ENCODE measurements around the gene GRID1. TPM values are rescaled to one million over a fixed set of nuclear protein-coding genes. Genes with fewer than 3 reads are reported as not detected.

The GRID1 gene
- polyA plus RNA-seq, 1 donor (not counting 4 experiments of a cell fraction or from before 2014, with no cell fraction given) = 0.01 TPM

GRCh38 chr10:86284355-86285105 lies 82.1 kb downstream of the GRID1 start:
- Histone ChIP-seq H3K79me2 (ENCODE audit: control insufficient read depth, insufficient read depth, low read length) (no peaks in the 10 kb centered on the region), H3K27ac (ENCODE audit: control insufficient read depth, insufficient read depth, low read length) (no peak overlapping the region), H3K36me3 (ENCODE audit: control insufficient read depth in 2 of 2, extremely low read depth in 1 of 2, insufficient read depth in 2 of 2, low read length in 2 of 2) (no peaks in the 10 kb centered on the region), H3K4me1 (ENCODE audit: control insufficient read depth, extremely low read depth, insufficient read depth, low read length) (no peaks in the 10 kb centered on the region), H3K4me3 (ENCODE audit: control insufficient read depth in 2 of 3, extremely low read depth in 1 of 3, insufficient read depth in 2 of 3, low read depth in 1 of 3, low read length in 3 of 3) (no peak overlapping the region), H3K9ac (ENCODE audit: control insufficient read depth, extremely low read depth, insufficient read depth, low read length) (no peak overlapping the region), H4K20me1 (ENCODE audit: control insufficient read depth, extremely low read depth, insufficient read depth, low read length) (no peaks in the 10 kb centered on the region), H3K4me2 (ENCODE audit: control insufficient read depth, extremely low read depth, insufficient read depth, low read depth, low read length) (no peak overlapping the region), H3K9me3 (ENCODE audit: control insufficient read depth, low read depth, low read length) (no peaks in the 10 kb centered on the region), H3K27me3 (ENCODE audit: control insufficient read depth, extremely low read depth, insufficient read depth, low read length) (no peaks in the 10 kb centered on the region), H2AFZ (ENCODE audit: control insufficient read depth, low read length) (no peak overlapping the region), H3K9me1 (ENCODE audit: control insufficient read depth, extremely low read depth, insufficient read depth, low read length) (no peaks in the 10 kb centered on the region)
- dilution Hi-C loops (cut with MboI; ENCODE audit: extremely low pct_ligation_motif_present, low sequenced_read_pairs) = no loop called here
- no peak for TF ChIP-seq CTCF (optimal IDR thresholded peaks at IDR 0.05 in 1 of 3, IDR thresholded peaks at IDR 0.05 in 1 of 3, conservative IDR thresholded peaks at IDR 0.05 in 1 of 3; ENCODE audit: extremely low read depth in 1 of 3, insufficient read depth in 2 of 3, low read length in 3 of 3)
- no peak for TF ChIP-seq EZH2 (IDR thresholded peaks at IDR 0.05; ENCODE audit: low read length)
- no peak for DNase-seq (ENCODE audit: low read depth, low spot score)
- FAIRE-seq = no peak

GRCh38 chr10:86283466-86284287 lies 82.9 kb downstream of the GRID1 start:
- H3K4me1 ChIP-seq (ENCODE audit: control insufficient read depth, extremely low read depth, insufficient read depth, low read length) = no peaks in the 10 kb centered on the region
- no peaks in the 10 kb centered on the region for H3K9me3 ChIP-seq (ENCODE audit: control insufficient read depth, low read depth, low read length)
- H3K36me3 ChIP-seq (ENCODE audit: control insufficient read depth in 2 of 2, extremely low read depth in 1 of 2, insufficient read depth in 2 of 2, low read length in 2 of 2) = no peaks in the 10 kb centered on the region
- FAIRE-seq (no peak), DNase-seq (ENCODE audit: low read depth, low spot score) (no peak)
- no peak overlapping the region for H3K9ac ChIP-seq (ENCODE audit: control insufficient read depth, extremely low read depth, insufficient read depth, low read length)
- H3K27me3 ChIP-seq (ENCODE audit: control insufficient read depth, extremely low read depth, insufficient read depth, low read length) = no peaks in the 10 kb centered on the region
- no peak overlapping the region for H3K4me2 ChIP-seq (ENCODE audit: control insufficient read depth, extremely low read depth, insufficient read depth, low read depth, low read length)
- TF ChIP-seq EZH2 (IDR thresholded peaks at IDR 0.05; ENCODE audit: low read length) = no peak
- no peaks in the 10 kb centered on the region for H3K9me1 ChIP-seq (ENCODE audit: control insufficient read depth, extremely low read depth, insufficient read depth, low read length)
- no peak overlapping the region for H3K27ac ChIP-seq (ENCODE audit: control insufficient read depth, insufficient read depth, low read length)
- dilution Hi-C loops (cut with MboI; ENCODE audit: extremely low pct_ligation_motif_present, low sequenced_read_pairs) = no loop called here
- H4K20me1 ChIP-seq (ENCODE audit: control insufficient read depth, extremely low read depth, insufficient read depth, low read length) = no peaks in the 10 kb centered on the region
- H3K79me2 ChIP-seq (ENCODE audit: control insufficient read depth, insufficient read depth, low read length) = no peaks in the 10 kb centered on the region
- H2AFZ ChIP-seq (ENCODE audit: control insufficient read depth, low read length) = no peak overlapping the region
- no peak overlapping the region for H3K4me3 ChIP-seq (ENCODE audit: control insufficient read depth in 2 of 3, extremely low read depth in 1 of 3, insufficient read depth in 2 of 3, low read depth in 1 of 3, low read length in 3 of 3)
